CD1c-positive myeloid dendritic cell (primary cell): Measurements from ENCODE around the gene C3orf18.

Experiments used
- DNase-seq: peaks from one replicate; pipeline ENCODE4 v3.0.0-alpha.2; 2016; ENCODE audit errors: extremely low spot score

Gene C3orf18

DNA sequence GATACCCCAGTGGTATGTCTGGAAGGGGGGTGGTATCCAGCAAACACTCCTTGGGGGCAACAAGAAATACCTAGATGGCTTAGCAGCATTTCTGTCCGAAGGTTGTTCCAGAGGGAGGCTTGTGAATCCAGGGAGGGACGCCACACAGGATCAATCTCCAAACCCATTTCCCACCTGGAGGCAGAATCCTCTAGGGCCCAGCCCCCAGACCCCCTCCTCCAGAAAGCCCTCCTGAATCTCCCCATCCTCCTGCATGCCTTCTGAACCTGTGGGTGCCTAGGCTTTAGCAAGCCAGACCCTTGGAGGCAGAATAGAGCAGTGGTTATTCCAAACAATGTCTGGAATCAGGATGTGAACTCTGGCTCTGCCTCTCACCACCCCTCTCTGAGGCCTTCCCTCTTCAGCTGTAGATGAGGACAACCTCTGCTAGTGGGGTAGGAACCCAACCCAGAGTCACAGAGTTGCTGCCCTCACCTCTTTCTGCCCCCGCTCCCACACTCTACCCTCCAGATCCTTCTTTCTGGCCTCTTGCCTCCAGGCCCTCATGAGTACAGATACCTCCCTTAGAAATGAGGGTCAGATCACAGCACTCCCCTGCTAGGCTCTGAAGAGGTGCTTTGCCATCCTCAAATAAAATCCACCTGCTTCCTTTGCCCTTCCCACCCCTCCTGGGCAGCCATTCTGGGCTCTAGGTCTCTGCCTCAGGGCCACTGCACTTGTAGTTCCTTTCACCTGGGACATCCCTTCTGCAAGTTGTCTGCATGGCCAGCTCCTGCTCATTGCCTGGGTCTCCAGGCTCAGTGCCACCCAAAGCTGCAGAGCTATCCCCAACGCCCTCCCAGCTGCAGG lies 35.9 kb upstream of the C3orf18 start:
- no peak for DNase-seq

DNA sequence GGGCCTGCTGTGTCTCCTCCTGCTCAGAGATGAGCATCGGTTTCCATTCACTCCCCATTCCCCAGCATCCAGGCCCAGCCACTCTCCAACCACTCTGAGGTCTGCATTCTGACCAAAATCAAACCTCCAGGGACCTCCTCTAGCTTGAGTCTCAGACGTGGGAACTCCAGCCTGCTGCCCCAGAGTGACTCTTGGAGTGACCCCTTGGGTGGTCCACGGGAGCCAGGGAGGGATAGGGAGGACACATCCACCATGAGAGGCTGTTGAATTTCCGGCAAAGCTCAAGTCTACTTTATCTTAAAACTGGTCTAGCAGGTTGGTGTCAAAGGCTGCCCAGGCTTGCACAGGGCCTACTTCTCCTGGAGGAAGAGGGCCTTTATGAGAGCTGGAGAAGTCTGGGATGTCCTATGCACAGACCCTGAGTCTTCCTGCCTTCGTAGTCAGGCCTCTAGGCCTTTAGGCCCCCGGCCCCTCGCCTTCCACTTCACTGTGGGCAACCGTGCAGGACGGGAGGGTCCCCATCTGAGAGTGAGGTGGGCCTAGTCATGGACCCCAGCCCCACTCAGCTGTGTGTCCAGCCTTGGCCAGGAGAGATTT lies 35.1 kb upstream of the C3orf18 start:
- DNase-seq, result no peak

DNA sequence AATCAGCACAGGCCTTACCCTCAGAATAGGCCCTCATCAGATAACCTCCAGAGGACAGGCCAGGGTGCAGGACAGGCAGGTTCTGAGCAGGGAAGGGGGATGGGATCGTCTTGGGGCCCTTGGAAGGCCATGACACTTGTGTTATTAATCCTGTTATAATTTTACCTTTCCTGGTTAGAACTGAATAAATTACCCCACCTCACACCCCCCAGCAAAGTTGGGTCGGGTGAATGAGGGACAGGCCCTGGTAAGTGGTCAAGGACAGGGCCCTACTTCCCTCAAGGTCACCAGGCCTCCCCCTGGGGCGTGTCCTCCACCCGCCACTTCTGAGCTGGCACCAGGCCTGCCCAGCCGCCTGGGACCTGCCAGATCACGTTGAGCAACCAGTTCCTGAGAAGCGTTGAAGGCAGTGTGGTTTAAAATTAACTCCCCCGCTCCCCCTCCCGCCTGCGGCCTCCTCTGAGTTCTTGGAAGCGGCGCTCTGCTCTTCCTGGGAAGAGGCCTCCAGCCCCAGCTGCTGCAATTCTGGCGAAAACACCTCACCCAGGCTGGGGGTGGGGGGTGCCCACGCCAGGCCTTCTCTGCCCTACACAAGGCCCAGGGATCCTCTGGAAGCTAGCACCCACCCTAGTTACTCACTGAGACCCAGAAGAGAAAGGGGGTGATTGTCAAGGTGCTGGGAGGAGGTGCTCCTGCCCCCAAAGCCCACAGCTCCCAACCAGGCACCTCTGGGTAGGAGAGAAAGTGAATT lies 33.5 kb upstream of the C3orf18 start:
- DNase-seq, result peak; percentile 99

DNA sequence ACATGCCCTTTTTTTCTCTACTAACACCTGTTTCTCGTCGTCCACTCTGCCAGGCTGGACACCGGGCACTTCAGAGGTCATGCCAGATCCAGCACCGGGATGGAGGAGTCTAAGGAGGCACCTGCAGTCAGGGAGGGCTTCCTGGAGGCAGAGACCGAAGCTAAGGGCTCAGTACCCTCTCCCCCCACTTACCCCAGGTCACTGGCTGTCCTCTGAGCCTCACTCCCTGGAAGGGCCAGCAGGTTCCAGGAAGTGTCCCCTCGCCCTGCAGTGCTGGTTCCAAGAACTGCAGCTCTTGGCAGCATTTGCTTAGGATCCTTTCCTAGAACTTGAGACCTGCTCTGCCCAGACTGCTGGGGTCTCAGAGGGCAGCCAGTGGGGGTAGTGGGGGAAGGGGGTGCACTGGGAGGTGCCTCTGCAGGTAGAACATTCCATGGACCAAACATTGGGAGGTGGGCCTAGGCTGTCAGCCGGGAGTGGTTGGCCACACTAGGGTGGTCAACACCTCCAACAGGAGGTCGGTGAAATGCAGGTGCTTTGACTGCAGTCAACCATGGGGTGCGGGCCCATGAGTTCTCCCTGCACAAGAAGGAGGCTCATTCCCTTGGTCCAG lies 32.7 kb upstream of the C3orf18 start:
- no peak for DNase-seq

DNA sequence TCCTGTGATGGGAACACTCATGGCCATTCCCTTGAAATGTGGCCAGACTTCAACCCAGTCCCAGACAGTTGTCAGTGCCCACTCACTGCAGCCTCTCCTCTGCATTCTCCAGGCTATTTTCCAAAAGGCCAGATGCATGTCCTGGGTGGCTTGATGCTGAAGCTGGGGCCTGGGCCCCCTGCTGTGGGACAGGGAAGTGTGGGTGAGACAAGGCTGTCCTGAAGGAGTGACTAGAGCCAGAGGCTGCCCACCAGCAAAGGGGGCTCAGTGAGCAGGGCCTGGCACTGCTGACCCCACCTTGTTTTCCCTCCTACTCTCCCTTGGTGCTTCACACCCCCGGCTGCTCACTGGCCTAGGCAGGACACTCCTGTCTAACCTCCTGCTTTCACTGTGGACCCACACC lies 32.2 kb upstream of the C3orf18 start:
- DNase-seq, result no peak

DNA sequence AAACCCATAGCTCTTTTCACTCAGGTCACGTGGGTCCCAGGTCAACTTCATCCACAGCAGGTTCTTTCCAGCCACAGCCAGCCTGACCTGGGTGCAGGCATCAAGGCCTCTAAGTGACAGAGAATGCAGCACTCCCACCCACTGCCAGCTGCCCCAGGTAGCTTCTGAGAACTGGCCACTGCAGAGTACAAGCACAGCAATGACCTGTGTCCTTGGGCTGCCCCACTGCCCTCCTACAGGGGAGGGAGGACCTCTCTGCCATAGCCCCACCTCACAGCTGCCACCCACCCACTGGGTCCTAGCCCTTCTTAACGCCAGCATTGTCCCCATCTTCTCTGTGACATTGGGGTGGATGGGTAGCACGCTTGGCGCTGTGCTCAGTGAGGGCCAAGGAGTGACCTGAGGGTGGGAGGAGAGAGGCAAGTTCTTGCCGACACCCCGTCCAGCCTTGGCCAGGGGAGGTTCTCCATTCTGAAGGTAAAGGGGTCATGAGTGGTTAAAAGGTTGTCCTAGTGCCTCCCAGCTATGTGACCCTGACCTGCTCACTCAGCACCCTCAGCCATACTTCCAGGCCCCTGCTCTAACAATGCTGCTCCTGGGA lies 31.7 kb upstream of the C3orf18 start:
- peak; percentile 51 for DNase-seq

DNA sequence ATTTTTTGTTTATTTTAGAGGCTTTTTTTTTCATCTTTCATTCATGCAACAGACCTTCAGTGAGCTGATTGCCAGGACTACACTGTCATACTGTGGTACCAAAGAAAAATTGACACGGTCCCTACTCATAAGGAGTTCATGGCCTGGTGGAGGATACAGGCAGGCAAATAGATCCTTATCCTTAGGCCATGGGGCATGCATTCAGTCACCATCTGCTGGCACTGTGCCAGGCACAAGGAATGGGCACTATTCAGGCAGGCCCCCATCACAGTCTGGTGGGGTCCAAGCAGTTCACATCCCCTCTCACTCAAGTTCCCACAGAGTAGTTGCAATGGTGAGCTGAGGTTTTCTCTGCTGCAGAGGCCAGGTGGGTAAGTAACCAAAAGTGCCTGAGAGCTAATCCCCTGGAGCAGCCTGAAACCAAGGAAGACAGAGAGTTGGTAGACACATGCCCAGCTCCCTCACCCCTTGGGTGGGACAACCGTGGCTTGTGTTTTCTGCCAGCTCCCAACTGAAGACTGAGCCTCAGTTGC lies 26.8 kb upstream of the C3orf18 start:
- DNase-seq, result no peak

DNA sequence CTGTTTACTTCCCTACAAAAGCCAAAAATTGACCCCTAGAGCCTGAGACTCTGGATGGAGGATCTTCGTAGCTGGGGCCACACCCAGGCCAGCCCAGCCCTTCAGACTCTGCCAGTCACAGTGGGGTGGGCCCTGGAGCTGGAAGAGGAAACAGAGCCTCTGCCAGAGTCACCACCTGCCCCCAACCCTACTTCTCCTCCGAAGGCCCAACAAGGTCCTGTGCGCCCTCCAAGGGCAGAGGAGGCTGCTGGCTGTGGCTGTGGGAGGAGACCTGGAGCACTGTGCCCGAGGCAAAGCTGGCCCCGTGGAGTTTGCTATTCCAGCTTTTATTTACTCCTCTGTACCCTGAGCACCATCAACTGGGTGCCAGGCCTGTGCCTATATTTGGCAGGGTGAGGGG lies 25.0 kb upstream of the C3orf18 start:
- DNase-seq, result peak; percentile 91

DNA sequence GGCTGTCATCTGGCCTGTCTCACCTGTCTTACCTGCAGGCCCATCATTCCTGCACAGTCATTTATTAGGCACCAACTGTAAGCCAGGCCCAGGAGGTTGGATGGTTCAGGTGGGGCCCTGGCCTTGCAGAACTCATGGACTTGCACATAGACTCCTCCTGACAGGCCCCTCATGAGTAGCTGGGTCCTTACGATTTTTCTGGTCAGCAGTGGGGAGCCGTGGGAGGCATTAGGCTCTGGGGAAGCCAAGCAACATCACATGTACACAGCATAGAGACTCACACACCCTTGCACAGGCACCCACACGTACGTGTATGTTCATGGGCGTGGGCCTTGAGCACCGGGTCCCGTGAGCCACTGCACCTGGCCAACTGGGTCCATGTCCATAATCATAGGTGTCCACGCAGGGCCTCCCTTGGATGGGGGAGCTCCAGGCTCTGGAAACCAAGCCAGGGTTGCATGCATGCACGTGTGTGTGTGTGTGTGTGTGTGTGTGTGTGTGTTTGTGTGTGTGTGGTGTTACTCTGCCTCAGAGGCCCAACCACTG lies 23.7 kb upstream of the C3orf18 start:
- DNase-seq, result peak; percentile 77

DNA sequence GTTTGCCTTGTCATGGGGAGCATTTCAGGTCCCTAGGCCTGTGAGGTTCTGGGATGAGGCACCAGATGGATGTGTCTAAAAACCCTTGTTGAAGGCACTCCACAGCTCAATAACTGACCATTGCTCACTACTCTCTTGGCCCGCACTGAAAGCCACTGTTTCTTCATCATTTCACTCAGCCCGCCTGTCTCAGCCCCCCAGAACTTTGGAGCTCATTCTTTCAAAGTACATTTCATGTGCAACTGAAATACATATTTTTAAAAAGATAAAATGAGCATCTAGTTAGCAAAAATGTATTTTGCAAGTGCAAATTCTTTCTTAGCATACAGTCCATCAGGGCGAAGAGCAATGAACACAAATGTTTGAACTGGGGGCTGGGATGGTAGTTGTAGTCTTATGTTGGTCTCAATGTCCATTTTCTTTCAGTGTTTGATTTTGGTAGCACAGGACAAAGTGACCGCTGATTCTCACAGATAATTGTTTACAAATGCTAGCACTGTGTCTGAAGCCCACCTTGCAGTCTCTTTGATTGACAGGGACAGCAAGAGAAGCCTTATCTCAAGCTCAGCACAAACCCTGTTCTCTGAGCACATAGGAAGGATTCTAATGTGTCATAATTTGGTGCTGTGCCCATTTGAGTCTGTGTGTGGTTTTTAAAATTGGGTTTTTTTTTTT lies 21.3 kb upstream of the C3orf18 start:
- DNase-seq, result no peak

DNA sequence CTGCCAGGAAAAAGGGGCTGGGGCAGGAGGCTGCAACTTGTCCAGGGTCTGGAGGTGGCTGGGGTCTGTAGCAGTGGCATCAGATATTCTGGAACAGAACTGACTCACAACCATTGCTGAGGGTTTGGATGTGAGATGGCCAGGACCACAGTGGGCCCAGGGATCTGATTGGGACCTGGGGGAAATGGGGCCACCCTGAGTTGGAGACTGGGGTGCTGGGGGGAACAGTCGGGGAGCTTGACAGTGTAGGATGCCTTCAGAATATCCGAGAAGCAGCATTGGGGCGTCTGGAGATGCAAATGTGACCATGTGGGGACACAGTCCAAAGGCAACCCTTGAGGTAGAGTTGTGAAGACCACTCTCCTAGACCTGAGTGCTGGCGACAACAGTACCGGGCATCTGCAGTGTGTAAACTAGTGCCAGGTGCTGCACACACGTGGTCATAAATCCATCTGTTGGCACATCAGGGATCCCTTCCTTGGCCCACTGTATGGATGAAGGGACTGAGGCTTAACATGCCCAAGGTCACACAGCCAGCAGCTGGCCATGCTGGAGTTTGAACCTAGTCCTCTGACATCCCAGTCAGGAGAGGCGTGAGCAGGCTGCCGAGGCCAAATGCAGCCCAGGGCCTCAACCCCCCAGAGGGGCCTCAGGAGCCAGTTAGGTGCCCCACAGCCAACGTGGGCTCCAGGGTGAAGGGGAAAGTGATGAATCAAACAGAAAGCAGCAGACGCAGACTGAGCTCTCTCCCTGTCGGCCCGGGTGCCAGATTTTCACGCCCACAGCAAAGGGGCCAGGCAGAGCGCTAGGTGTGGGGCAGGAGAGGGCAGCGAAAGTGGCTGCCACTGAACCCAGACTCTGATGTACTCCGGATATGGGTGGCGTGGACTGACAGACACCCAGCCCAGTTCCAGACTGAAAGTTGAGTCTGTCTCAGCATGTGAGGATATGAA lies 20.5 kb upstream of the C3orf18 start:
- no peak for DNase-seq

DNA sequence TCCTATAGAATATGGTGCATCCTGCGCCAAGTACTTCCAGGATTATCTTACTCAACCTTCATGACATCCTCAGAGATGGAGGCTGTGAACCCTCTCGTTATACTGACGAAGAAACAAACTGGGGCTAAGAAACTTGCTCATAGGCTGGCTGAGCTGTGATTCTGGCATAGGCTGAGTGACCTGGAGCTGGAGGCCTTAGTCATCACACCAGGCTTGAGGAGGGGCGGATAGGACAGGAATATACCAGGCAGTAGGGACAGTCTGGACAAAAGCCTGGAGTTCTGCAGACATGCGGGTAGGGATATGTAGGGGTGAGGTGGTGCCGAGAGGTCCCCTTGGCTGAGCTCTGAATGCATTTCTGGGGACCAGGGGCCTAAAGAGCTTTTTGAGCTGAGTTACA lies 19.8 kb upstream of the C3orf18 start:
- no peak for DNase-seq

DNA sequence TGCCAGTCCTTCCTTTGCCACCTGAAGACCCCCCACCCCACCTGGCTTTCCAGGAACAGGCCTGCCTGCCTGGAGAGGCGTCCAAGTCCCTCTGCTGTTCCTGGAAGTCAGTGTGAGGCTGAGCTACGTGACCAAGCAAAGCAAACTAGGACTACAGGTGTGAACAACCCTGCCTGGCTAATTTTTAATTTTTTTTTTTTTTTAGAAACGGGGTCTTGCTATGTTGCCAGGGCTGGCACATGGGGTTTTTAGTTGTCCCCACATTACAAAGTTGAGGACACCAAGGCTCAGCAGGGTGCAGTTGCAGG lies 19.2 kb upstream of the C3orf18 start:
- DNase-seq, result no peak

DNA sequence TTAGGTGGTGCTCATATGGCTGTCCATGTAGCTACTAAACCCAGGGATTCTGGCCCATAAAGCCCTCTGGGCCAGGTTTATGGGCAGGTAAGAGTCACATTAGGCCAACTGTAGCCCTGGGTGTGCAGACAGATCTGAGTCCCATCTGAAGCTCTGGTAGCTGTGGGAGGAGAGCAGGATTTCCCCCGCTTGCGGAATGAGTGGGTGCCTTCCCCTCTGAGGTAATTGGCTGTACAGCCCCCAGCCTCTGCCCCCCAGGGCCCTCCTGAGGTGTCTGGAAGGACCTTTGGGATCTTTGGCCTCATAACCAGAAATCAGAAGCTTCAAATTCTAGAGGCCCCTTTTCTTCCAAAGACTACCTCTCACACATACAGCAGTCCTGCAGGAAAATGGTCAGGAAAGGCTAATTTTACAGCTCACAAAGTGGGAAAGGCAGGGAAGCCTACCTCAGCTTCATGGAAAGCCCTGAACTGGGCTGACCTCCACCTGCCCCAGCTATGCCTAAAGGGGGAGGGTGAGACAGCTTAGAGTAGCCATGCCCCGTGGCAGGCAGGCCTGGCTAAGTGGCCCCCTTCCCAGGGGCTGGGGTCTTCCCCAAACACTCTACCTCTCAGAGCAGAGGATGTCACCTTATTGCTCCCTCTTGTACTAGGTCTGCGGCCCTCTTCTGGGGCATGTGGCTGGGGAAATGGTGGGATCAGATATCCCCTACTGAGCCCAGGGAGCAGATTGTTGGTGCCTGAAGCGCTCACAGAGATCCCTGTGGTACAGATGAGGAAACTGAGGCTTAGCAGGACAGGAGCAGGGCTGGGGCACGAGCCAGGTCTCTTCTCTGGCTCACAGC lies 18.6 kb upstream of the C3orf18 start:
- DNase-seq, result no peak

DNA sequence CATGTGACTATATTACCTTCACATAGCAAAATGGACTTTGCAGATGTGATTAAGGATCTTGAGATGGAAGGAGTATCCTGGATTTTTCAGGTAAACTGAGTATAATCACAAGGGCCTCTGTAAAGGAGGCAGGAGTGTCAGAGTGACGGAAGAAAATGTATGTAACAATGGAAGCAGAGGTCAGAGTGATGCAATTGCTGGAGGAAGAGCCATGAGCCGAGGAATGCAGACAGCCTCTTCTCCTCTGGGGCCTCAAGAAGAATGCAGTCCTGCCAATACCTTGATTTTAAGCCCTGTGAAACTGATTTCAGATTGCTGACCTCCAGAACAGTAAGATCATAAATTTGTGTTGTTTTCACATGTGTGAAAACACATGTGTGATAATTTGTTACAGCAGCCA lies 16.8 kb upstream of the C3orf18 start:
- no peak for DNase-seq

DNA sequence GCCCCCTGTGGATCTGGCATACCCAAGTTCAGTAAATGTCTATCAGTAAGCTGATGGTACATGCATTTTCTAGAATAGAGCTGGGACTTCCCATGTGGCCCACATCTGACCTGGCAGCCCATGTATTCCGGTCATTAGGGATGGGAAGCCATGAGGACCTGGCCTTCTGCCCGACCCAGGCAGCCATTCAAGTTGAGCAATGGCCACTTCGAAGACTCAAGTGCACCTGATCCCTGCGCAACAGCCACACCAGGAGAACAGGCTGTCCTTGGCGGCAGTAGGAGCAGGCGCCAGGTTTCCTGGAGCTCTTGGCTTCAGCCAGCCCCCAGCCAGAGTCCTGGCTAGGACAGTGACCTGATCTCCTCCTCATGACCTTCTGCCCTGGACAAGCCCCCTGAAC lies 16.4 kb upstream of the C3orf18 start:
- no peak for DNase-seq

DNA sequence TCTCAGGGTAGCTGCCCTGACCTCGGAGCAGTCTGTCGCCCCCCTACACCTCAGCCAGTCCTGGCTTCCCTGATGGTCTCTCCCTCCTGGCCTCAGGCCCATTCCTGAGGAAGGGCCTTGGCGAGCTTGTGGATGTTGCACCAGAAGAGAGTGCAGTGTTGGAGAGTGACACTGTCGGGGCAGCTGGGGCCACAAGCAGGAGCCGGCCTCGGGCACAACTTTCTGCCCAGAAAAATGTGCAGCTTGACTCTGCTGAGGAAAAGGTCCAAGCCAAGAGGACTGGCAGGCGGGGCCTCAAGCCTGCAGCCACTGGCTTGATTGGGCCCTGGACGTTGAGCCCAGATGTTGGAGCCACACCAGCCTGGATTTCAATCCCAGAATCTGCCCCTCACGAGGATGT lies 14.5 kb upstream of the C3orf18 start:
- DNase-seq, result no peak

DNA sequence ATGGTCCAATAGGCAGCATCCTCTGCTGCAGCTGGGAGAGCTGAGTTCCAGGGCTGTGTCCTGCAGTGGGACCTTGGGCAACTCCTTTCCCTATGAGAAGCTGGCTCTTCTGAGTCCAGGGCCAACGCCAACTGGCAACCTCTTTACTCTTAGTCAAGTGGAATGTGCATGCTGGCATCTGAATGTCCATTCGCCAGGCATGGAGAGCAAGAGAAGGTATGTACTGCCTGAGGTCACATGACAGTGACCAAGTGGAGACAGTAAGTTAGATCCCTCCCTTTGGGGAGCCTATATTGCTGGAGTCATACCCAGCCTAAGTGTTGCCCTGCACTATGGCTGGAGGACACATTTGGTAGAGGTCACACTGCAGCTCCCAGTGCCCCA lies 13.9 kb upstream of the C3orf18 start:
- no peak for DNase-seq
